Epidermal melanocyte (primary cell): ENCODE data around the gene SLC22A23.

ENCODE experiments used
- DNase-seq: peaks from one replicate; pipeline ENCODE4 v3.0.0; 2011; ENCODE audit warnings: low spot score; ENCODE audit not compliant: insufficient read length

The SLC22A23 gene

DNA sequence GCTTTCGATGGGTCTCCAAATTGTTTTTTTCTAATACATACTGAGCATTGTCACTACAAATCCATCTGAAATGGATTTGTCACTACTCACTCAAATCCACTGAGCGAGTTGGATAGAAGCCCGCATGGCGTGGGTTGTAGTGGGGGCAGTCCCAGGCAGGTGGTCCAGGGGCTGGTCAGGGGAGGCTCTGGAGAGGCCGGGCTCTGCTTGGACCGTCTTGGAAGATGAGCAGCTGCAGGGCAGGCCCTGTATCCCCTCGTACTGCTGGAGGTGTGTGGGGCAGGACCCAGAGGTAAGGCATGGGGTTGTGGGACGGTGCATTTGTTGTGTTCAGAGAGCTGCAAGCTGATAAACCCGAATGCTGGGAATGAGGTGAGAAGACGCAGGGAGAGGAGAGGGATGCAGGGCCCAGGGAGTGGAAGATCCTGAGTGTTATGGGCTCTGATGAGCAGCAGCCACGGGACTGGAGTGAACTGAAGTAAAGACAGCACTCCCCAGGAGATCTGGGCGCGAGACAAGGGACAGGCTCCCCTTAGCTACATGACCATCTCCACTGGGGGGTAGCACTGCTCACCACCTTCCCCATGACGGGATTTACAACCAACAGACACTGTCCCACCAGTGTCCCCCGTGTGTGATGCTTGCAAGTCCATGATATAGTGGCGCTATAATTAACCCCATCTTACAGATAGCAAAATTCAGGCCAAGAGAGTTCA is 152.2 kb downstream of the SLC22A23 start:
- no peak for DNase-seq

DNA sequence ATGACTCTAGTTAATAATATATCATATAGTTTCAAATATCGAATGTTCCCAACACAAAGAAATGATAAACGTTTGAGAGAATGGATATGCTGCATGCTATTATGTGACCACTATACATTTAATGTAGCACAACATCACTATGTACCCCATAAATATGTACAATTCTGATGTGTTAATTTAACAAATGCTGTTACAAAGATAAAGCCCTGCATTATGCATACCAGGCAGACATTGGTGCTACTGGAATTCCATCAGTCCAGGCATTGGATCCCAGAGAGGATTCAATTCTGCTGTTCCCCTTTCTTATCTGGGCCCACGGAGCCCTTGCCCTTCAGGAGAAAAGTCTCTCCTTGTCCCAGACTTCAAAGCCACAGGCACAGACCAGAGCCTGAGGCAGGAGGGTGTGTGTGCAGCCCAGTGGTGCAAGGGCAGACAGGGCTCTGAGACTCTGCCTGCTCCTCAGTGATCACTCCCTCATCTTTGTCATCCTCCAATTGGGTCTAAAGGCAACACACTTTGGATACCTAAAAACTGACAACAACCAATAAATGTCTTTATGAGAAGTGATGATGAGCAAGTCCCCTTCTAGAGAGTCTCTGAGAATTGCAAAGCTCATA is 152.9 kb downstream of the SLC22A23 start:
- no peak for DNase-seq

- DNase-seq, result no peak
Observed at GRCh38 chr6:3301506-3301905, 155.3 kb downstream of the SLC22A23 start.

- DNase-seq, result no peak
Observed at GRCh38 chr6:3299221-3299620, 157.6 kb downstream of the SLC22A23 start.

DNA sequence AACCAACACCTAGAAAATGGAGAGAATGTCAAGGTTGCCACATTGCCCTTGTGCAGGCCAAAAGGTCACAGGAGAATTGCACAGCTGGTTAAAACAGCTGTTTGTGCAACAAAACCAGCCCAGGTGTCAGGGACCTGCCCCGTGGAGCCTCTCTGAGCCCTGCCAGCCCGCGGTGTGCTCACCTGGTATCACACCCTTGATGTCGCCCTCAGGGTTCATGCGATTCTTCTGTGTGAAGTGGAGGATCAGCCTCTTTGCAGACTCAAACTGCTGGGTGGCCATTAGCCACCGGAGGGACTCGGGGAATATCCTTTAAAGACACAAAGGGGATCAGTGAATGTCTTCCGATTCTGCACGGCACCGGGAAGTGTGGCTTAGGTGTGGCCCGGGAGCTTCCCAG is 158.9 kb downstream of the SLC22A23 start:
- DNase-seq, result no peak

GRCh38 chr6:3297006-3297405 is 159.8 kb downstream of the SLC22A23 start:
- no peak for DNase-seq

DNA sequence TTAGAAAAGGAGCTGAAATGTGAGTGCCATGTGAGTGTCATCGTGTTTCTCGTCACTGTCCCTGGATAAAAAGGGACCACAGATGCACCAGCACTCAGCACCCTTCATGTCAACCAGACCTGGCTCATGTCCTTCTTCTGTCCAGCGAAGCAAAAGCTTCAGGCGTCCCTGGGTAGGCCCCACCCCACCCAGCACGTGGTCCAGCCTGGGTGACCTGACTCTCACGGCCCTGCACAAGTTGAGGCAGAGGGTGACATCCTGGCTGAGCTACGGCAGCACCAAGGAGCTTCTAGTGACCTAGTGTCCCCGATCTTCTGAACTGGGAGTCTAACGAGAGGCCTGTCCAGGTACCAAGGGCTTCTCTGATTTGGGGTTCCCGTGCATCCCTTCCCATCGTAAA is 160.3 kb downstream of the SLC22A23 start:
- no peak for DNase-seq

DNA sequence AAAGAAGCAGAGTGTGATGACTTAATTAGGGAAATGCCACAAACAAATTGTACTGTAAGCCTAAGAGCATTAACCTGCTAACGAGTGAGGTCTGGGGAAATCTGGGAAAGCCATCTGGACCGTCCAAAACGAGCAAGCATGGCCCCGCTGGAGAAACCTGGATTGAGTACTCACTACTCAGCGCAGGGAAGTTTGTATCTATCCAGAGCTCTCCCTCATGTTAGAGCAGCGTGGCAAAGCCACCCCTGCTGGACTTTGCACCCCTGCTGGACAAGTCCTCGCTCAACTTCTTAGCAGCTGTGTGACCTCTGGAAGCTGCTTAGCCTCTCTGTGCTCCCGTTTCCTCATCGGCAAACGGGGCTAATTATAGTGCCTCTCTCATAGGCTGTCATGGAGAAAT is 160.8 kb downstream of the SLC22A23 start:
- DNase-seq, result no peak

GRCh38 chr6:3294921-3295871 is 161.7 kb downstream of the SLC22A23 start:
- no peak for DNase-seq

- DNase-seq, result no peak
Observed at GRCh38 chr6:3294396-3294795, 162.5 kb downstream of the SLC22A23 start.

- no peak for DNase-seq
Observed at GRCh38 chr6:3293271-3294155, 163.3 kb downstream of the SLC22A23 start.

GRCh38 chr6:3292431-3293197 is 164.2 kb downstream of the SLC22A23 start:
- DNase-seq, result no peak

- no peak for DNase-seq
Observed at GRCh38 chr6:3291987-3292386, 164.9 kb downstream of the SLC22A23 start.

DNA sequence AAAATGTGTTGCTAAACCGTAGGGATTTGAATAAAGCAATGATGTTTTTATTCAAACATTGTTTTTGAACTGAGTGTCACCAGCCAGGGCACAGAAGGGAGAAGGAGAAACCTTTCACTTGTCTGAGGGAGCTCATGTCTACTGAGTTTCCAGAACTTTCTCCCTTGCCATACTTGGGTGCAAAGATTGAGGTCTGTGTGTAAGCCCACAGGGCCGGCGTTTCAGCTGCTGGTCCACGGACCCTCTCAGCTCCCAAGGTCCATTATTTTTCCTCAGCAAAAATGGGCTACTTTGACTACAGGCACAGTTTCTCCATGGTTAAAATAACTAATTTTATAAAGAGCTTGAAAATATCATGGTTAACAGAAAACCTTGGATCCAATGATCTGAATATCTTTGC is 165.5 kb downstream of the SLC22A23 start:
- DNase-seq, result no peak

DNA sequence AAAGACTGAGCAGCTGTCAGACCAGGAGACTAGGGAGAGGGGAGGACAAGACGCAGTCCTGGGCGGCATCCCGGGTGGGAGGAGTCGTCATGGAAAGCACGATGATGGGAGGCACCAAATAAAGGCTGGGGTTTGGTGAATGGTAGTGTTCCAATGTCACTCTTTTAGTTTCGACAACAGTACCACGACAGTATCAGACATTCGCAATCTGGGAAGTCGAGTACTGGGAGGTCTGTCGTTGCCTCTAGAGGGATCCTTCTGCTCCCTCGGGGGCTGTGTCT is 166.0 kb downstream of the SLC22A23 start:
- DNase-seq, result no peak

GRCh38 chr6:3290149-3290930 is 166.5 kb downstream of the SLC22A23 start:
- no peak for DNase-seq

- DNase-seq, result no peak
Observed at GRCh38 chr6:3289664-3290055, 167.2 kb downstream of the SLC22A23 start.

DNA sequence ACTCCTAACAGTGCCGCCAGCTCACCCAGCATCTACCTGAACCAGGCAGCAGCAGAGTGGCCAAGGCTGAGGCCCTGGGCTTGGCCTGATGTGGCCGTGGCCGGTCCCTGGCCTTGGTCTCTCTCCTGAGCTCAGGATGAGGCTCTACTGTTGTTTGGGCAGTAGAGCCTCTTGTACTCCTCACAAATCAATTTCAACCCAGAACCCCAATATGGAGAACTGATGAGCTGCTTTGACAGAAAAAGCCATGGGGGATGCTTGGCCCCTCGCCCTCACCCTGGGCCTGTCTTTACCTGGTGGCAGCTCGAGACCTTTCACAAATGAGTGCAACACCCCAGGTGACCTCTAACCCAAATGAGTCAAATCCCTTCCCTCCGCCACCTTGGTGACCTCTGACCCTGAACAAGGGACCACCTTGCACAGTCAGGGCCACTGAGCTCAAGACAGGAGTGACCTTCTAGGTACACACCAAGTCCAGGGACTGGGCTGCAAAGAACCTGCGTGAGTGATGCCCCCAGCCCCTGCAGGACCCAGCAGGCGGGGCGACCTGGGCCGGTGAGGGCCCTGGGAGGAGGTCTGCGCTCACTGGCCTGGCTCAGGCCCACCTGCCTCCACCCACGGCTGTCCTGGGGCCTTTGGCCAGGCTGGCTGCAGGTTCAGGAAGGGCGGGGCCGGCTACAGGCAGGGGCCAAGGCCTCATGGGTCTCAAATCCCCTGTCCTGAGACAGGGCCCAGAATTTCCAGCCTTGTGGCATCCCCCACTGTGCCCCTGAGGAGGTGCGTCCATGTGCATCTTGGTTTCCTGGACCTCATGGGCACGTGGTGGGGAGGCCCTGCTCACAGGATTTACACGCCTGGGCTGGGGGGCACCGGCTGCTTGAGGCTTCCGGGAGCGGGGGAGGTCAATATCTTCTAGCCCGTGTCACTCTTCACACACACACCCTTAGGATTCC is 167.9 kb downstream of the SLC22A23 start:
- no peak for DNase-seq
